K562 (cell line): Measurements from ENCODE around the gene RFESD. TPM values are rescaled to one million over a fixed set of nuclear protein-coding genes. Genes with fewer than 3 reads are reported as not detected.

Source experiments
- GATAD2A ChIP-seq: fragments of 450-650 bp; IDR thresholded peaks from 2 replicates; pipeline ENCODE4 v1.6.1; 2017
- GATAD2B ChIP-seq: fragments of 450-650 bp; IDR thresholded peaks from 2 replicates; pipeline ENCODE4 v1.6.1; 2017; ENCODE audit warnings: mild to moderate bottlenecking, borderline replicate concordance
- RAD21 ChIP-seq, 2 experiments: fragments of 250-450 bp in 1 of 2; fragments of 450-650 bp in 1 of 2; sonication (Bioruptor Pico) in 1 of 2; formaldehyde crosslinking in 1 of 2; IDR thresholded peaks in 1 of 2; conservative IDR thresholded peaks in 1 of 2; 2 replicates each; pipeline versions ENCODE4 v1.4.0 to v1.8.0; 2020 to 2022; ENCODE audit warnings: mild to moderate bottlenecking in 2 of 2, moderate library complexity in 1 of 2
- TEAD4 ChIP-seq, 2 experiments: sonication (generic) in 1 of 2; formaldehyde crosslinking in 1 of 2; IDR thresholded peaks; 2 replicates each; pipeline versions ENCODE4 v1.6.1 to v1.8.0; 2012 to 2022; ENCODE audit warnings: borderline replicate concordance in 1 of 2, inconsistent platforms in 1 of 2, low read length in 1 of 2, mild to moderate bottlenecking in 1 of 2, missing genetic modification reagents in 1 of 2
- TOE1 ChIP-seq, 2 experiments: fragments of 450-650 bp in 1 of 2; sonication (generic) in 1 of 2; formaldehyde crosslinking in 1 of 2; IDR thresholded peaks; 2 replicates each; pipeline versions ENCODE4 v1.7.1 to v1.8.0; 2016 to 2022; ENCODE audit warnings: borderline replicate concordance in 2 of 2, mild to moderate bottlenecking in 2 of 2, antibody characterized with exemption in 1 of 2, inconsistent platforms in 1 of 2, low read depth in 1 of 2, missing genetic modification reagents in 1 of 2, moderate library complexity in 1 of 2
- ZNF175 ChIP-seq: fragments of 200-800 bp; sonication (Bioruptor generic); IDR thresholded peaks from 2 replicates; pipeline ENCODE4 v1.6.1; 2016; ENCODE audit warnings: low read depth, mild to moderate bottlenecking, missing genetic modification characterization, missing compliant biosample characterization
- polyA plus RNA-seq, 8 experiments: library from polyadenylated mRNA; depleted of rRNA in 4 of 8; stranded (reverse) in 5 of 8; unstranded in 3 of 8; fragments of >200 nt; fragmentation: Nextera tagmentation in 2 of 8; fragmentation: Illumina TruSeq in 1 of 8; extraction: Ambion mirVana in 2 of 8; extraction: Trizol in 1 of 8; gene quantifications; 2 replicates each; pipeline versions ENCODE4 v1.2.1 to v1.2.3, GENCODE V29; 2011 to 2014; ENCODE audit warnings: inconsistent platforms in 1 of 8, missing spikeins in 1 of 8
- total RNA-seq, 7 experiments: library from RNA; depleted of rRNA in 6 of 7; stranded (reverse); fragments of >200 nt in 6 of 7; fragmentation: Illumina TruSeq in 2 of 7; extraction: Trizol in 2 of 7; gene quantifications; 2 replicates each; pipeline versions ENCODE4 v1.2.1 to v1.2.3, GENCODE V29; 2011 to 2021; ENCODE audit warnings: low replicate concordance in 1 of 7
- TF ChIP-seq, protein P1 (sequence below): fragments of 450-650 bp; IDR thresholded peaks from 2 replicates; pipeline ENCODE4 v1.6.1; 2017; ENCODE audit warnings: antibody characterized with exemption, mild to moderate bottlenecking
- TF ChIP-seq, protein P2 (sequence below), 3 experiments: IDR thresholded peaks in 2 of 3; conservative IDR thresholded peaks in 1 of 3; 2 replicates each; pipeline ENCODE4 v1.5.1; 2011 to 2012; ENCODE audit warnings: low read length in 3 of 3, mild to moderate bottlenecking in 3 of 3, control low read depth in 2 of 3, improper control_type of control experiment in 1 of 3, inconsistent platforms in 1 of 3, low read depth in 1 of 3, mixed read lengths in 1 of 3, moderate library complexity in 1 of 3; ENCODE audit not compliant: insufficient read depth in 2 of 3

RFESD gene
- total and polyA plus RNA-seq, 9 of the 15 experiments (the other 6 are each of a cell fraction or from before 2014, with no cell fraction given), result 62.3 to 600 (median 140) TPM

DNA sequence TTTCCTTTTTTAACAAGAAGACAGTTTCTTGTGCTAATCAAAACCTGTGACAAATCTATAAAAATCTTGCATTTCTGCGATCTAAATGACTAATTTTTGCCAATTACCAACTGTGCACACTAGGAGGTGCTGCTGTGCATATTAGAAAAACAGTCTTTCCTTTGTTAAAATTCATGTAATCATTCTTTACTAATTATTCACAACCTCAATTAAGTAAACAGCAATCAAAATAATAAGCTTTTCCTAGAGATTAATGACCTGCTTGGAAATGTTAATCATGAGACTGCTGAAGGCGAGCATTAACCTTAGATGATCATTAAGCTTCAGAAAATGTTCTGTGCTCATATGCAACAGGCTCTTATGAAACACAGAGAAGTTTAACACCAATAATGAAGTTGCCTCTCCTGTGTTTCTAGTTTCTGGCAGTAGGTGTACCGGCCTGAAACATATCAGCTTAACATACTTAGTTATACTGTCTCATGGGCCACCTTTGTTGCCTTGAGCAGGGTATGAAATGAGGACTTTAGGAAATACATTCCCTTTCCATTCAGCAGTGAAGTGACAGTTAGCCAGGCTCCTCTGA, 17.7 kb downstream of the RFESD start (continued):
- TF ChIP-seq, protein P1, sequence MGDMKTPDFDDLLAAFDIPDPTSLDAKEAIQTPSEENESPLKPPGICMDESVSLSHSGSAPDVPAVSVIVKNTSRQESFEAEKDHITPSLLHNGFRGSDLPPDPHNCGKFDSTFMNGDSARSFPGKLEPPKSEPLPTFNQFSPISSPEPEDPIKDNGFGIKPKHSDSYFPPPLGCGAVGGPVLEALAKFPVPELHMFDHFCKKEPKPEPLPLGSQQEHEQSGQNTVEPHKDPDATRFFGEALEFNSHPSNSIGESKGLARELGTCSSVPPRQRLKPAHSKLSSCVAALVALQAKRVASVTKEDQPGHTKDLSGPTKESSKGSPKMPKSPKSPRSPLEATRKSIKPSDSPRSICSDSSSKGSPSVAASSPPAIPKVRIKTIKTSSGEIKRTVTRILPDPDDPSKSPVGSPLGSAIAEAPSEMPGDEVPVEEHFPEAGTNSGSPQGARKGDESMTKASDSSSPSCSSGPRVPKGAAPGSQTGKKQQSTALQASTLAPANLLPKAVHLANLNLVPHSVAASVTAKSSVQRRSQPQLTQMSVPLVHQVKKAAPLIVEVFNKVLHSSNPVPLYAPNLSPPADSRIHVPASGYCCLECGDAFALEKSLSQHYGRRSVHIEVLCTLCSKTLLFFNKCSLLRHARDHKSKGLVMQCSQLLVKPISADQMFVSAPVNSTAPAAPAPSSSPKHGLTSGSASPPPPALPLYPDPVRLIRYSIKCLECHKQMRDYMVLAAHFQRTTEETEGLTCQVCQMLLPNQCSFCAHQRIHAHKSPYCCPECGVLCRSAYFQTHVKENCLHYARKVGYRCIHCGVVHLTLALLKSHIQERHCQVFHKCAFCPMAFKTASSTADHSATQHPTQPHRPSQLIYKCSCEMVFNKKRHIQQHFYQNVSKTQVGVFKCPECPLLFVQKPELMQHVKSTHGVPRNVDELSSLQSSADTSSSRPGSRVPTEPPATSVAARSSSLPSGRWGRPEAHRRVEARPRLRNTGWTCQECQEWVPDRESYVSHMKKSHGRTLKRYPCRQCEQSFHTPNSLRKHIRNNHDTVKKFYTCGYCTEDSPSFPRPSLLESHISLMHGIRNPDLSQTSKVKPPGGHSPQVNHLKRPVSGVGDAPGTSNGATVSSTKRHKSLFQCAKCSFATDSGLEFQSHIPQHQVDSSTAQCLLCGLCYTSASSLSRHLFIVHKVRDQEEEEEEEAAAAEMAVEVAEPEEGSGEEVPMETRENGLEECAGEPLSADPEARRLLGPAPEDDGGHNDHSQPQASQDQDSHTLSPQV, result 0 out of 2 replicates have a peak, but pooled peaks have one; percentile 42
- 0 out of 2 replicates have a peak, but pooled peaks have one; percentile 19 for TF ChIP-seq TEAD4 (IDR thresholded peaks at IDR 0.05; ENCODE audit: low read length)
- no peak for TF ChIP-seq TEAD4 (CRISPR knock-in tag; IDR thresholded peaks at IDR 0.05; ENCODE audit: borderline replicate concordance)
- TF ChIP-seq RAD21 (CRISPR knock-in tag; conservative IDR thresholded peaks at IDR 0.05 in 1 of 2, IDR thresholded peaks at IDR 0.05 in 1 of 2), result peak; percentile 84 to 89
- TF ChIP-seq, protein P2, sequence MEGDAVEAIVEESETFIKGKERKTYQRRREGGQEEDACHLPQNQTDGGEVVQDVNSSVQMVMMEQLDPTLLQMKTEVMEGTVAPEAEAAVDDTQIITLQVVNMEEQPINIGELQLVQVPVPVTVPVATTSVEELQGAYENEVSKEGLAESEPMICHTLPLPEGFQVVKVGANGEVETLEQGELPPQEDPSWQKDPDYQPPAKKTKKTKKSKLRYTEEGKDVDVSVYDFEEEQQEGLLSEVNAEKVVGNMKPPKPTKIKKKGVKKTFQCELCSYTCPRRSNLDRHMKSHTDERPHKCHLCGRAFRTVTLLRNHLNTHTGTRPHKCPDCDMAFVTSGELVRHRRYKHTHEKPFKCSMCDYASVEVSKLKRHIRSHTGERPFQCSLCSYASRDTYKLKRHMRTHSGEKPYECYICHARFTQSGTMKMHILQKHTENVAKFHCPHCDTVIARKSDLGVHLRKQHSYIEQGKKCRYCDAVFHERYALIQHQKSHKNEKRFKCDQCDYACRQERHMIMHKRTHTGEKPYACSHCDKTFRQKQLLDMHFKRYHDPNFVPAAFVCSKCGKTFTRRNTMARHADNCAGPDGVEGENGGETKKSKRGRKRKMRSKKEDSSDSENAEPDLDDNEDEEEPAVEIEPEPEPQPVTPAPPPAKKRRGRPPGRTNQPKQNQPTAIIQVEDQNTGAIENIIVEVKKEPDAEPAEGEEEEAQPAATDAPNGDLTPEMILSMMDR (IDR thresholded peaks at IDR 0.05 in 2 of 3, conservative IDR thresholded peaks at IDR 0.05 in 1 of 3; ENCODE audit: insufficient read depth in 2 of 3, low read depth in 1 of 3, low read length in 3 of 3), result peak; percentile 48 to 83 (median 66); a peak in 5 of 6 replicates
- peak; percentile 48; the same call in 1 of the 2 replicates for TF ChIP-seq GATAD2B
- TF ChIP-seq ZNF175 (CRISPR knock-in tag), result no peak
- no peak for TF ChIP-seq GATAD2A
- peak; percentile 30; the same call in 1 of the 2 replicates for TF ChIP-seq TOE1 (IDR thresholded peaks at IDR 0.05; ENCODE audit: borderline replicate concordance)
- TF ChIP-seq TOE1 (CRISPR knock-in tag; IDR thresholded peaks at IDR 0.05; ENCODE audit: borderline replicate concordance, low read depth), result no peak
